ENCODE measurements around the gene AMPD3.
A peak's percentile ranks its signal among the peaks of the same experiment; 100 is the strongest.

Gene AMPD3

DNA sequence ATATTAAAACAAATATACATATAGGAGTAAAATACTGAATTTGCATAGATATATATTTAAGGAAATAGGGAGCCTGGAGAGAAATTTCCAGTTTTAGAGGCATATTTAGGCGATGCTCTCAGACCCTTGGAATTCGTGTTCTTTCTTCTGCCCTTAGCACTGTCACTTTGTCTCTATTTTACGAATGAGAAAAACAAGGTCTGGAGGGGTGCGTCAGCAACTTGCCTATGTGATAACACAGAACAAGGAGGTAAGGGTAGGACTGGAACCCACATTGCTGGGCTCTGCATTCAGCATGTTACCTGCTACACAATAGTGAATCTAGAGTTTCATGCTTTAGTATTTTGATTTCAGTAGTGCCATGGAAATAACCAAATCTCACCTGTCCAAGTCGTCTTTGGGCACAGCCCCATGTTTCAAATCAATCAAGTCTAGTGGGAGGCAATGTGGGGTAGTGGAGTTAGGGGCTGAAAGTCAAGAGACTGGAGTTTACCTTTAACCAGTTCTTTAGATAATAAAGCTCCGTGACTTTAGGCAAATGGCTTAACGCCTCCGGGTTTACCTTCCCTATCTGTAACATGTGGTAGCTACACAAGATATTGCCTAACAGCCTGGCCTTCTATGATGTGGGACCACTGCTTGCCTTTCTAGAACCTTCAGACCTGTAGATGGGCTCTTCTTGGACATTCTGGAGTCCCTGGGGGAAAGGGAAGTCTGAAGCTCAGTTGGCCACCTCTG is 44.8 kb upstream of the AMPD3 start:
- TF ChIP-seq, protein P1, sequence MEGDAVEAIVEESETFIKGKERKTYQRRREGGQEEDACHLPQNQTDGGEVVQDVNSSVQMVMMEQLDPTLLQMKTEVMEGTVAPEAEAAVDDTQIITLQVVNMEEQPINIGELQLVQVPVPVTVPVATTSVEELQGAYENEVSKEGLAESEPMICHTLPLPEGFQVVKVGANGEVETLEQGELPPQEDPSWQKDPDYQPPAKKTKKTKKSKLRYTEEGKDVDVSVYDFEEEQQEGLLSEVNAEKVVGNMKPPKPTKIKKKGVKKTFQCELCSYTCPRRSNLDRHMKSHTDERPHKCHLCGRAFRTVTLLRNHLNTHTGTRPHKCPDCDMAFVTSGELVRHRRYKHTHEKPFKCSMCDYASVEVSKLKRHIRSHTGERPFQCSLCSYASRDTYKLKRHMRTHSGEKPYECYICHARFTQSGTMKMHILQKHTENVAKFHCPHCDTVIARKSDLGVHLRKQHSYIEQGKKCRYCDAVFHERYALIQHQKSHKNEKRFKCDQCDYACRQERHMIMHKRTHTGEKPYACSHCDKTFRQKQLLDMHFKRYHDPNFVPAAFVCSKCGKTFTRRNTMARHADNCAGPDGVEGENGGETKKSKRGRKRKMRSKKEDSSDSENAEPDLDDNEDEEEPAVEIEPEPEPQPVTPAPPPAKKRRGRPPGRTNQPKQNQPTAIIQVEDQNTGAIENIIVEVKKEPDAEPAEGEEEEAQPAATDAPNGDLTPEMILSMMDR (IDR thresholded peaks at IDR 0.05; ENCODE audit: low read depth, low read length, missing control alignments) = no peak
- DNase-seq (ENCODE audit: extremely low read depth, low read depth) = no peak
- no peak overlapping the region for H3K4me3 ChIP-seq (replicated peaks; ENCODE audit: low read depth, low read length)

DNA sequence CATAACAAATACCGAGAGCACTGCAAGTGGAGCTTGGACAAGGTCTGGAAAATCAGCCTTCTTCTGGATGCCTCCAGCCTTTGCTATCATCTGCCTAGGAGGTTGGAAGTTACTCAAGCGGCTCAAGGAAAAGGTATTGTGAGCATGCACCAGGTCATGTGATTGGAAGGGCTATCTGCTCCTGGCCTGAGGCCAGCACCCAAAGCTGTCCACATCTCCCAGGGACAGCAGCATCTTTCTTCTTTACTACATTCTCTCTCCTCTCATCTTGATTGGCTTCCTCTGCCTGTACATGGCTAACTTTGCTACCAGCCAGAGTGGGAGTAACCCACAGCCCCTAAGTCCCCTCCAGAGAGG is 44.2 kb upstream of the AMPD3 start:
- H3K4me3 ChIP-seq (replicated peaks; ENCODE audit: low read depth, low read length) = no peak overlapping the region
- DNase-seq (ENCODE audit: extremely low read depth, low read depth) = no peak
- TF ChIP-seq, protein P1 (IDR thresholded peaks at IDR 0.05; ENCODE audit: low read depth, low read length, missing control alignments) = no peak

DNA sequence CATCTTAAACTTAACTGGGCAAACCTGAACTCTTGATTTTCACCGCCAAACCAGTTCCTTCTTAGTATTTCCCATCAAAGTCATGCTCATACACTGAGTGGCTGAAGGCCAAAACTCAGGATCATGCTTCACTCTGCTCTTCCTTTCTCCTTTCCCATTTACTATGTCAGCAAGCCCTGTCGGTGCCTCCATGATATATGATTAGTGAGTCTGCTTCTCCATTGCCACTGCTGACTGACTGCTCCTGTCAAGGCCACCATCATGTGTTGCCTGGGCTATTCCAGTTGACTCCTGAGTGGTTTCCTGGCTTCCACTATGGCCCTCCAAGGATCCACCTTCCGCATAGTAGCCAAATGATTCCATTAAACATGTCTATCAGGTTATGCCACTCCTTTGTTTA is 42.8 kb upstream of the AMPD3 start:
- DNase-seq (ENCODE audit: extremely low read depth, low read depth) = no peak
- no peak overlapping the region for H3K4me3 ChIP-seq (replicated peaks; ENCODE audit: low read depth, low read length)
- TF ChIP-seq, protein P1 (IDR thresholded peaks at IDR 0.05; ENCODE audit: low read depth, low read length, missing control alignments) = no peak

DNA sequence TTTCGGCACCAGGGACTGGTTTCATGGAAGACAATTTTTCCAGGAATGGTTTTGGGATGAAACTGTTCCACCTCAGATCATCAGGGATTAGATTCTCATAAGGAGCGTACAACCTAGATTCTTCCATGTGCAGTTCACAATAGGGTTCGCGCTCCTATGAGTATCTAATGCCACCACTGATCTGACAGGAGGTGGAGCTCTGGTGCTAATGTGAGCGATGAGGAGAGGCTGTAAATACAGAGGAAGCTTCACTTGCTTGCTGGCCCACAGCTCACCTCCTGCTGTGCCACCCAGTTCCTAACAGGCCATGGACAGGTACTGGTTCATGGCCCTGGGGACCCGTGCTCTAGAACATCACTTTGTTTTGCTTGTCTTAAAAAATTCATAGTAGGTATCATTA is 41.8 kb upstream of the AMPD3 start:
- H3K4me3 ChIP-seq (replicated peaks; ENCODE audit: low read depth, low read length) = no peak overlapping the region
- TF ChIP-seq, protein P1 (IDR thresholded peaks at IDR 0.05; ENCODE audit: low read depth, low read length, missing control alignments) = peak; percentile 22
- DNase-seq (ENCODE audit: extremely low read depth, low read depth) = no peak

DNA sequence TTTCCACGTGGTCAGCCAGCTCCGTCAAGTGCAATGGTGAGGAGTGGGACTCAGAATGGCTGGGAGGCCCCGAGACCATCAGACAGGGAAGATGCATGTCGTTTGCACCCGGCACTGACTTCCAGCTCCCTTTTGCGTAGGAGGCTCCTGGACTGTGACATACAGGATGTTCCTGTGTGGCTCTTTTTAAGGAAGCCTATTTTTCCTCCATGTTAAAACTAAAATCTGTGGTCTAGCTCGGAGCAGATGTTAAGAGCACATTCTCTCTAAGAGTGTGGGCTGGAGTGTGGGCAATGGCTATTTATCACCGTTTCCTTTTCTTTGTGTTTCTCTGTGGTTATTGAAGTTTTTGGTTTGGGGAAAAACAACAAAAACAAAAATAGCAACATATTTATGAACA is 40.9 kb upstream of the AMPD3 start:
- no peak overlapping the region for H3K4me3 ChIP-seq (replicated peaks; ENCODE audit: low read depth, low read length)
- no peak for DNase-seq (ENCODE audit: extremely low read depth, low read depth)
- TF ChIP-seq, protein P1 (IDR thresholded peaks at IDR 0.05; ENCODE audit: low read depth, low read length, missing control alignments) = no peak

DNA sequence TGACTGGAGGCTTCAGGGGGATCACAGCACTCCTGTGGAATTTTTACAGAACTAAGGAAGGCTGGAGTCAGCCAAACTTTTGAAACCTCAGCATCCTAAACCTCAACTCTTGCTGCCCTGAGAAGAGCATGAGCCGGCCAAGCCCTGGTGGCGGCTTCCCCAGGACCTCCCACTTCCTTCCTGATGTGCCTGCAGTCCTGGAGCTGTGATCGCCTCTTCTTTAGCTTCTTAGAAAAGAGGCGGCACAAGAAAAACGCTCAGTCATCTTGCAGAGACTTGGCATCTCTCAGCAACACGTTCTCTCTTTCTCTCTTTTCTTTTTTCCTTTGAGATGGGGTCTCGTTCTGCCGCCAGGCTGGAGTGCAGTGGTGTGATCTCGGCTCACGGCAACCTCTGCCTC is 40.4 kb upstream of the AMPD3 start:
- no peak for DNase-seq (ENCODE audit: extremely low read depth, low read depth)
- TF ChIP-seq, protein P1 (IDR thresholded peaks at IDR 0.05; ENCODE audit: low read depth, low read length, missing control alignments) = no peak
- no peak overlapping the region for H3K4me3 ChIP-seq (replicated peaks; ENCODE audit: low read depth, low read length)

Measured in HFF-Myc (cell line).